Uterus (tissue), 2 donors: ENCODE results near the gene BRICD5.

ENCODE experiments used
- POLR2A ChIP-seq, 2 donors: fragments of 450-650 bp; IDR thresholded peaks; one replicate each; pipeline ENCODE4 v1.6.1; 2016; ENCODE audit warnings: antibody characterized with exemption in 2 of 2, mild to moderate bottlenecking in 1 of 2, moderate library complexity in 1 of 2
- TF ChIP-seq, protein P1 (sequence below), 4 experiments: fragments of 200-600 bp in 2 of 4; fragments of 450-650 bp in 2 of 4; sonication (generic) in 2 of 4; IDR thresholded peaks; one replicate each; pipeline ENCODE4 v1.5.1; 2016 to 2019; ENCODE audit warnings: antibody characterized with exemption in 4 of 4, mild to moderate bottlenecking in 2 of 4, moderate library complexity in 1 of 4

DNA sequence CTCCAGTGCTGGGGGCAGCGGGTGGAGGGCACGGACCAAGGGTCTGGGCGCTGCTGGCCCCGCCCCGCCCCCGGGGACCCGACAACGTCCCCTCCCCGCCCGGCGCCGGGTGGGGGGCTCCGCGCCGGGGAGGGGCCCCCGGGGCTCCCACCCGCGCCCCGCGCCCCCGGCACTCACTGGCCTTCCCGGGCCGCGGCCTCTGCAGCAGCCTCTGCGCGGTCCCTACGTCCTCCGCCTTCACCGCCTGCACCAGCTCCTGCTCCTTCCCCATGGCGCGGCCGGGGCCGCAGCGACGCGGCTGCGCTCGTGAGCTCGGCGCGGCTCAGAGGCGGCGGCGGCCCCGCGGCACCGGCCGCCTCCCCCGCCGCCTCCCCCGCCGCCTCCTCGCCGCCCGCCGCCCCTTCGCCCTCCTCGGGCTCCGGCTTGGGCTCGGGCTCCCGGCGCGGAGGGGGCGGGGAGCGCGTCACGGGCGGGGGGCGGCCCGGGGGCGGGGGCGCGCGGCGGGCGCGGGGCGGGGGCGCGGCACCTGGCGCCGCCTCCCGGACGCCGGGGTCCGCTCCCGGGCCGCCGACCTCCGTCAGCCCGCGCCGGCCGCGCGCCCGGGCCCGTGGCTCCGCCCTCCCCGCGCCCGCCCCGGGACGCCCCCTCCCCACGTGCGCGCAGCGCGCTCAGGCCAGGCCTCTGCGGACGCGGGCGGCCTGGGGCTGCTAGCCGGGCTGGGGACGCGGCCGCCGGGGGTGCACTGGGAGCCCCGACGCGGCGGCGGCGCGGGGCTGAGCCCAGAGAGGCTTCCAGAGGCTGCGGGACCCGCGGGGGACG is 14.3 kb downstream of the BRICD5 start, which contains the start of gene CASKIN1:
- TF ChIP-seq, protein P1, sequence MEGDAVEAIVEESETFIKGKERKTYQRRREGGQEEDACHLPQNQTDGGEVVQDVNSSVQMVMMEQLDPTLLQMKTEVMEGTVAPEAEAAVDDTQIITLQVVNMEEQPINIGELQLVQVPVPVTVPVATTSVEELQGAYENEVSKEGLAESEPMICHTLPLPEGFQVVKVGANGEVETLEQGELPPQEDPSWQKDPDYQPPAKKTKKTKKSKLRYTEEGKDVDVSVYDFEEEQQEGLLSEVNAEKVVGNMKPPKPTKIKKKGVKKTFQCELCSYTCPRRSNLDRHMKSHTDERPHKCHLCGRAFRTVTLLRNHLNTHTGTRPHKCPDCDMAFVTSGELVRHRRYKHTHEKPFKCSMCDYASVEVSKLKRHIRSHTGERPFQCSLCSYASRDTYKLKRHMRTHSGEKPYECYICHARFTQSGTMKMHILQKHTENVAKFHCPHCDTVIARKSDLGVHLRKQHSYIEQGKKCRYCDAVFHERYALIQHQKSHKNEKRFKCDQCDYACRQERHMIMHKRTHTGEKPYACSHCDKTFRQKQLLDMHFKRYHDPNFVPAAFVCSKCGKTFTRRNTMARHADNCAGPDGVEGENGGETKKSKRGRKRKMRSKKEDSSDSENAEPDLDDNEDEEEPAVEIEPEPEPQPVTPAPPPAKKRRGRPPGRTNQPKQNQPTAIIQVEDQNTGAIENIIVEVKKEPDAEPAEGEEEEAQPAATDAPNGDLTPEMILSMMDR (IDR thresholded peaks at IDR 0.05), result no peak
- TF ChIP-seq POLR2A (IDR thresholded peaks at IDR 0.05), result no peak
